Measurements from ENCODE around the gene TENM4. TPM values are rescaled to one million over a fixed set of nuclear protein-coding genes. Genes with fewer than 3 reads are reported as not detected.

TENM4 gene
- polyA plus RNA-seq, 2 of the 4 experiments (the other 2 are of a cell fraction), result 0.06 to 0.31 TPM

- 48% methylated on average over 4 of the region's 4 CpGs for WGBS (ENCODE audit: missing lambda C conversion rate)
- no peak for FAIRE-seq
- CTCF ChIA-PET, result interaction anchor here (1.2 to 2.4 kb wide), 3 partner anchors 12 to 55 kb away, joined by 4 to 24 read pairs (median 4); no protein-coding TSS in a partner anchor
Measured at GRCh38 chr11:78660471-78660870, 780.4 kb downstream of the TENM4 start.

DNA sequence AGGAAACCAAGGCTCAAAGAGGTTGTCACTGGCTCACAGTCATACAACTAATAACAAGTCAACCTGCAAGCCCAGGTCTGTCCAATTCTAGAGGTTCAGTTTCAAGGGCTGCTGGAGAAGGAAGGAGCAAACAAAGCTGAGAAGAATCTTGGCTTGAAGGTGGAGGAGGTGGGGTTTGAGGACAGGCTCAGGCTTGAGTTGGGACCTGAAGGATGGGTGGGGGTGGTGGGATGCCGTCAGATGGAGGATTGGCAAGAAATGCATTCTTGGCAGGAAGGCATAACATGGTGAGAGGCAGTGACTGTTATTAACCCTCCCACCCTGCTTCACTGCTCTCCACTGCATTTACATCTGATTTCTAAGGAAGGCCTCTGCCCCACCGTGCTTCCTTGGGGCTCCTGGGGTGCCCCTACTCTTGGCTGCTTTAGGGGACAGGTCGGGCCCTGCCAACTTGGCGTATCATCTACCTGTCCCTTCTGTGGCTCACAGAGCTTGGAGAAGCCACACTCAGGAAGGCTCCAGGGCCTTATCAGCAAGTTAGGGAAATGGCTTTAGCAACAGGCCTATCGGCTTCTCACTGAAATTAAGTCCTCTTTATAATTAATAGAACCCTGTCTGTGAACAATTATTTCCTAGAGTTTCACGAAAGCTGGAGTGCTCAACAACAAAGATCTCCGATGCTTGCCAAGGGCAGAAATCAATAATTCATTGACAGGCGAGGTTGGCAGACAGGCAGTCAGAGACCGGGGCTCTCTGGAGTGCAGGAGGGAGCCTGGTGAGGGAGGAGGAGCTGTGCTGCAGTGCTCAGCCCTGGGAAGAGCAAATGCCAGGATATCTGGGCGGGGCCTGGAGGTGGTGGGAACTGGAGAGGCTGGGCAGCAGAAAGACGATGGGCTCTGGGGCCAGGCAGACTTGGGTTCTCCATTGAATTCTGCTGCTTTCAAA lies 781.2 kb downstream of the TENM4 start:
- no peak overlapping the region for H3K4me2 ChIP-seq
- H3K9me3 ChIP-seq, result no peaks in the 10 kb centered on the region
- H3K27ac ChIP-seq, result no peak overlapping the region
- FAIRE-seq, result no peak
- TF ChIP-seq, protein P1, sequence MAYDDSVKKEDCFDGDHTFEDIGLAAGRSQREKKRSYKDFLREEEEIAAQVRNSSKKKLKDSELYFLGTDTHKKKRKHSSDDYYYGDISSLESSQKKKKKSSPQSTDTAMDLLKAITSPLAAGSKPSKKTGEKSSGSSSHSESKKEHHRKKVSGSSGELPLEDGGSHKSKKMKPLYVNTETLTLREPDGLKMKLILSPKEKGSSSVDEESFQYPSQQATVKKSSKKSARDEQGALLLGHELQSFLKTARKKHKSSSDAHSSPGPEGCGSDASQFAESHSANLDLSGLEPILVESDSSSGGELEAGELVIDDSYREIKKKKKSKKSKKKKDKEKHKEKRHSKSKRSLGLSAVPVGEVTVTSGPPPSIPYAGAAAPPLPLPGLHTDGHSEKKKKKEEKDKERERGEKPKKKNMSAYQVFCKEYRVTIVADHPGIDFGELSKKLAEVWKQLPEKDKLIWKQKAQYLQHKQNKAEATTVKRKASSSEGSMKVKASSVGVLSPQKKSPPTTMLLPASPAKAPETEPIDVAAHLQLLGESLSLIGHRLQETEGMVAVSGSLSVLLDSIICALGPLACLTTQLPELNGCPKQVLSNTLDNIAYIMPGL (CRISPR knock-in tag; IDR thresholded peaks at IDR 0.05; ENCODE audit: borderline replicate concordance), result no peak
- TF ChIP-seq EHF (CRISPR knock-in tag; IDR thresholded peaks at IDR 0.05) (no peak), RARB (CRISPR knock-in tag; IDR thresholded peaks at IDR 0.05) (no peak), PHF8 (IDR thresholded peaks at IDR 0.05; ENCODE audit: borderline replicate concordance, low read depth) (no peak), POLR2A (IDR thresholded peaks at IDR 0.05; ENCODE audit: low read length) (no peak)
- WGBS (ENCODE audit: missing lambda C conversion rate), result 39% methylated on average over 11 of the region's 11 CpGs
- no peaks in the 10 kb centered on the region for H3K4me1 ChIP-seq
- H3K4me3 ChIP-seq, result no peak overlapping the region
- DNase-seq (ENCODE audit: low read depth in 1 of 2, low spot score in 1 of 2), result no peak
- ATAC-seq, result no peak; a peak in 1 of 6 replicates
- POLR2A ChIA-PET, result no interaction called here
- CTCF ChIA-PET, result interaction anchor here (1.6 to 2.4 kb wide), 3 partner anchors 11 to 14 kb away, joined by 4 to 24 read pairs (median 7); no protein-coding TSS in a partner anchor

More at GRCh38 chr11:78660471-78660870, 780.4 kb downstream of the TENM4 start:
- no peaks in the 10 kb centered on the region for H3K9me3 ChIP-seq
- DNase-seq (ENCODE audit: low read depth in 1 of 2, low spot score in 1 of 2), result no peak
- ATAC-seq, result no peak
- no peak overlapping the region for H3K27ac ChIP-seq
- no peak for TF ChIP-seq FOSB (CRISPR knock-in tag; IDR thresholded peaks at IDR 0.05)
- TF ChIP-seq NR3C1 (IDR thresholded peaks at IDR 0.05), result no peak
- TF ChIP-seq KDM1A (IDR thresholded peaks at IDR 0.05; ENCODE audit: low read depth), result no peak
- no peak for TF ChIP-seq POLR2AphosphoS2 (conservative IDR thresholded peaks at IDR 0.05; ENCODE audit: low read length)
- TF ChIP-seq, protein P2, sequence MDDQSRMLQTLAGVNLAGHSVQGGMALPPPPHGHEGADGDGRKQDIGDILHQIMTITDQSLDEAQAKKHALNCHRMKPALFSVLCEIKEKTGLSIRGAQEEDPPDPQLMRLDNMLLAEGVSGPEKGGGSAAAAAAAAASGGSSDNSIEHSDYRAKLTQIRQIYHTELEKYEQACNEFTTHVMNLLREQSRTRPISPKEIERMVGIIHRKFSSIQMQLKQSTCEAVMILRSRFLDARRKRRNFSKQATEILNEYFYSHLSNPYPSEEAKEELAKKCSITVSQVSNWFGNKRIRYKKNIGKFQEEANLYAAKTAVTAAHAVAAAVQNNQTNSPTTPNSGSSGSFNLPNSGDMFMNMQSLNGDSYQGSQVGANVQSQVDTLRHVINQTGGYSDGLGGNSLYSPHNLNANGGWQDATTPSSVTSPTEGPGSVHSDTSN (IDR thresholded peaks at IDR 0.05), result no peak
- no peaks in the 10 kb centered on the region for H3K4me1 ChIP-seq
- POLR2A ChIA-PET, result no interaction called here
- no peak overlapping the region for H3K4me3 ChIP-seq
- no peak overlapping the region for H3K4me2 ChIP-seq

DNA sequence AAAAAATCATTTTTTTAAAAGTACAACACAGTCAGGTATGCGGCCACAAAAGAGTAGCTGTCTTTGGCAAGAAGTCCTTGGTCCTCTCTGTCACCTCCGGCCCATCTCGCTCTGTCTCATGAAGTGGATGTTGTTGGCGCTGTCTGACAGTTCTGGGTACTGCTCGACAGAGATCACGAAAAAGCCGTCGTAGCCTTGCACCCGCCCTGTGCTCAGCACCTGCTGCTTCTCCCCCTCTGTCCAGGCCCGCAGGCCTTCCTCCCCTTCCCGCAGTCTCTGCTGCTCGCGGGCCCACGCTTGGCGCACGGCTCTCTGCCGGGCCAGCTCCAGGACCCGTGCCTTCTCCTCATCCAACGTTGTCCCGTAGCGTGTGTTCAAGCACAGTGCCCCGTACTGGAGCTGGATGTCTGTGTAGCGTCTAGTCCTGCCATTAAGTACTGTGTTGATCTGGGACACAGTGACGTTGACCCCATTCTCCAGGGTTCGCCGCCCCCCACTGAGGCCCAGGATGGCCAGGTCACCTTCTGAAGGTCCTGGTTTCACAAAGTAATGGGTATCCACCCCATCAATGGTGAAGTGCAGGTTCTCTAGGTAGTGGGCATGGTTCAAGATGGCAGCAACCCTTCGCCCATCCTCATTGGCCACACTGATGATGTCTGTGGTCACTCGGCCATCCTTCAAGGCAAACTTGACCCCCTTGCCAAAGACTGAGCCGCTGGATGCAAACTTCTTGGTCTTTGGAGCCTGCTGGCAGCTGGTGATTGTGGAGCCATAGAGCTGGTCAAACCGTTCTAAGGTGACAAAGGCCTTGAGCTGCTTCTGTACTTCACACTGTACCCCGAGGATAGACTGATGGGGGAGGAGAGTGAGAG lies 782.6 kb downstream of the TENM4 start:
- no peaks in the 10 kb centered on the region for H3K4me1 ChIP-seq
- H3K9me3 ChIP-seq, result no peaks in the 10 kb centered on the region
- ATAC-seq (no peak), FAIRE-seq (no peak), DNase-seq (ENCODE audit: low read depth in 1 of 2, low spot score in 1 of 2) (no peak)
- no peak for TF ChIP-seq EHF (CRISPR knock-in tag; IDR thresholded peaks at IDR 0.05)
- TF ChIP-seq FOSB (CRISPR knock-in tag; IDR thresholded peaks at IDR 0.05), result no peak
- no peak for TF ChIP-seq HOXB5 (CRISPR knock-in tag; IDR thresholded peaks at IDR 0.05)
- no peak for TF ChIP-seq CBX8 (IDR thresholded peaks at IDR 0.05)
- TF ChIP-seq ZNF302 (CRISPR knock-in tag; IDR thresholded peaks at IDR 0.05), result no peak
- no peak for TF ChIP-seq CBX2 (IDR thresholded peaks at IDR 0.05; ENCODE audit: borderline replicate concordance, low read depth)
- no peak for TF ChIP-seq CEBPB (IDR thresholded peaks at IDR 0.05)
- no peak for TF ChIP-seq FOXS1 (CRISPR knock-in tag; IDR thresholded peaks at IDR 0.05)
- TF ChIP-seq EHMT2 (IDR thresholded peaks at IDR 0.05; ENCODE audit: low read depth), result no peak
- no peak for TF ChIP-seq ZFP36 (IDR thresholded peaks at IDR 0.05; ENCODE audit: borderline replicate concordance, partially characterized antibody)
- TF ChIP-seq HOXB13 (CRISPR knock-in tag; IDR thresholded peaks at IDR 0.05; ENCODE audit: low read depth), result no peak
- no peak for TF ChIP-seq TFCP2L1 (CRISPR knock-in tag; IDR thresholded peaks at IDR 0.05)
- no peak for TF ChIP-seq USF2 (IDR thresholded peaks at IDR 0.05)
- no peak for TF ChIP-seq RARB (CRISPR knock-in tag; IDR thresholded peaks at IDR 0.05)
- no peak for TF ChIP-seq EP300 (IDR thresholded peaks at IDR 0.05)
- no peak for TF ChIP-seq MYC (IDR thresholded peaks at IDR 0.05; ENCODE audit: borderline replicate concordance, low read length)
- no peak for TF ChIP-seq RAD21 (conservative IDR thresholded peaks at IDR 0.05 in 1 of 2, IDR thresholded peaks at IDR 0.05 in 1 of 2)
- no peak for TF ChIP-seq KDM5A (IDR thresholded peaks at IDR 0.05)
- CTCF ChIA-PET, result interaction anchor here (1.6 kb wide), 1 partner anchor 12 kb away, joined by 7 read pairs; no protein-coding TSS in a partner anchor
- WGBS (ENCODE audit: missing lambda C conversion rate), result 62% methylated on average over 31 of the region's 31 CpGs
- H3K4me3 ChIP-seq, result no peak overlapping the region
- H3K4me2 ChIP-seq, result no peak overlapping the region
- POLR2A ChIA-PET, result no interaction called here
- no peak overlapping the region for H3K27ac ChIP-seq
